ENCODE measurements around the gene MYO6.
"Not testable (repeated sequence)": the region's sequence is repeated elsewhere in the genome, so short reads cannot be mapped to it uniquely, and the experiment has no call there.

The MYO6 gene

DNA sequence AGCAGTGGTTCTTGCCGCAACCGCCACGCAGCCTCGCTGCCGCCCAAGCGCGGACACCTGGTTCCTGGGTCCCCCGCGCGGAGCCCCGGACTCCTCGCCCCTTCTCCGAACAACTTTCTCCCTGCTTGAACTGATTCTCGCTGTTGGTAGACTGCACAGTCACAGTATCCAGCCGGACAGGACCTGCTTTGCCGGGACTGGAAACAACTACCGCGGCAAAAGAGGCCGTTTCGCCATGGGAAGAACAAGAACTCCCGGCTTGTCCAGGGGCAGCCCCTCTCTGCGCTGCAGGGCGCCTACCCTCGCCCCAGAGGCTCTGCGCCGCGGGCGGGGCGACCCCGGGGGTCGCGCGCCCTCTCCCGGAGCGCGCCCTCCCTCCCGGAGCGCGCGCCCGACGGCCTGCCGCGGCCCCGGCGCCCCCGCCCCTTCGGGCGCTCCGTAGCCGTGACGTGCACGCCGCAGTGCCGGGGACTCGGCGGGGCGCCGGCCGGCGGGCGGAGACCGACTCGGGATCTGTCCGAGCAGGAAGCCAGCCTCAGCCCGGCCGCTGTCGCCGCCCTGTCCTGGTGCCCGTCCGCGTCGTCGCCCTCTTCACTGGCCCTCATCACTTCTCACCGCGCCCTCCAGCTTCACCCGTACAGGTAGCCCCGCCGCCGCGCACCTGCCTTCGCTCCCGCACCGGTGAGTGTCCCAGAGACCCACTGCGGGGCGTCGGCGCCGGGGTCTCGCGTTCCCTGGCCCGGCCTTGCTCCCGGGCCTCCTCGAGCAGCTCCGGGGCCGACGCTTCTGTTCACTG is at the start of gene MYO6:
Gene MYO6, plus strand, starts transcription at position 497 of the 796 bp plus-strand sequence. CDS start 68,309 bp downstream, outside the sequence.
- peak; percentile 15 for DNase-seq (ENCODE audit: low spot score)

DNA sequence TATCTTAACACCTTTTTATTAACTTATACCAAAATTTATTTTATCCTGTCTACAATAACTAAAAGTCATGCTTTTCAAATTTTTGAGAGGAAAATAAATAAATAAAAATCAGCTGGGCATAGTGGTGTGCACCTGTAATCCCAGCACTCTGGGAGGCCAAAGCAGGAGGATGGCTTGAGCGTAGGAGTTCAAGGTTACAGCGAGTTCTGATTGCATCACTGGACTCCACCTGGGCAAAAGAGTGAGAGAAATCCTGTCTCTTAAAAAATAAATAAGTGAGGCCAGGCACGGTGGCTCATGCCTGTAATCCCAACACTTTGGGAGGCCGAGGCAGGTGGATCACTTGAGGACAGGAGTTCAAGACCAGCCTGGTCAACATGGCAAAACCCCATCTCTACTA is 40.7 kb upstream of the MYO6 start:
- DNase-seq (ENCODE audit: low spot score): not testable (repeated sequence)

DNA sequence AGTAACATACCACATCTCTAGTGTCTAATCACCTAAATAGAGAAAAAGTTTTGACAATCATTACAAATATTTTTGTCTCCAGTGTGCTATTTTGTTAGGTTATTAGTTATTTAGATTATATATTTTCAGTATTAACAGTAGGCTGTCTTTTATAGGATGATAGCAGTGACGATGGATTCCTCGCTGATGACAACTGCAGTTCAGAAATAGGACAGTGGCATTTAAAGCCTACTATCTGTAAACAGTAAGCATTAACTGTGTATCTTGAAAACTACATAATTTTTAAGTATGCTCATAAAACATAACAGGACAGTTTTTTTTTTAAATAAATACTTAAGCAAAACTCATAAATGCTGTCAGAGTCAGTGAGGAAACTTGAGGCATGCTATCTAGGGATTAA is 37.9 kb upstream of the MYO6 start:
- no peak for DNase-seq (ENCODE audit: low spot score)

DNA sequence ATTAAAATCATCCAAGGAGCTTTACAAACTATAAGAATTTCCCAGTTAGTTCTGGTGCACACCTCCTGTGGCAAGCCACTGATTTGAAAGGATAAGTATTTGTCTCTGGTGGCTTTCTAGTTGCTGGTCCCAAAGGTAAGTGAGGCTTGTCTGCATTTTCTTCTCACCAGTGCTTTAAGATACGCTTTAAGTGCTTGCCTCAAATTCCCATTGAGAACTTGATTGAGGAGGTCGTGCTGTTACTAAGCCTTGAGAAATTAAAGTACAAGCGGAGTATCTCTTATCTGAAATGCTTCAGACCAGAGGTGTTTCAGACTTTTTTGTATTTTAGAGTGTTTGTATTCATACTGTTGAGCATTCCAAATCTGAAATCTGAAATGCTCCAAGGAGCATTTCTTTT is 29.9 kb upstream of the MYO6 start:
- DNase-seq (ENCODE audit: low spot score): no peak

DNA sequence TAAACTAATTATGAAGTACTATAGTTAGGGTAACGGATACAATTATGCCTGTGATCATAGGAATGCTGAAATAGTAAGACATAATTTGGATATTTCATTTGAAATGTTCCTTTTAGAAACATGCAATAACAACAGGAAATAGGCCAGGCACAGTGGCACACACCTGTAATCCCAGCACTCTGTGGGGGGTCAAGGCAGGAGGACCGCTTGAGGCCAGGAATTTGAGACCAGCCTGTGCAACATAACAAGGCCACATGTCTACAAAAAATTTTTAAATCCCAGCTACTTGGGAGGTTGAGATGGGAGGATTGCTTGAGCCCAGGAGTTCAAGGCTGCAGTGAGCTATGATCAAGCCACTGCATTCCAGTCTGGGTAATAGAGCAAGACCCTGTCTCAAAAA is 25.7 kb upstream of the MYO6 start:
- DNase-seq (ENCODE audit: low spot score): no peak

DNA sequence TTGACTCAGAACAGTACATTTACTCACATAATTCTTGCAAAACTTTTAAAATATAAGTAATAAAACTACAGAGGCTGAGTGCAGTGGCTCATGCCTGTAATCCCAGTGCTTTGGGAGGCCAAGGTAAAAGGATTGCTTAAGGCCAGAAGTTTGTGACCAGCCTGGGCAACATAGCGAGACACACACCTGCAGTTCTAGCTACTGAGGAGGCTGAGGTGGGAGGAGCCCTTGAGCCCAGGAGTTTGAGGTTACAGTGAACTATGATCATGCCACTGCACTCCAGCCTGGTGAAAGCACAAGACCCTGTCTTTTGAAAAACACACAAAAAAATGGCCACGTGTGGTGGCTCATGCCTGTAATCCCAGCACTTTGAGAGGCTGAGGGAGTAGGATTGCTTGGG is 21.8 kb upstream of the MYO6 start:
- DNase-seq (ENCODE audit: low spot score): no peak

DNA sequence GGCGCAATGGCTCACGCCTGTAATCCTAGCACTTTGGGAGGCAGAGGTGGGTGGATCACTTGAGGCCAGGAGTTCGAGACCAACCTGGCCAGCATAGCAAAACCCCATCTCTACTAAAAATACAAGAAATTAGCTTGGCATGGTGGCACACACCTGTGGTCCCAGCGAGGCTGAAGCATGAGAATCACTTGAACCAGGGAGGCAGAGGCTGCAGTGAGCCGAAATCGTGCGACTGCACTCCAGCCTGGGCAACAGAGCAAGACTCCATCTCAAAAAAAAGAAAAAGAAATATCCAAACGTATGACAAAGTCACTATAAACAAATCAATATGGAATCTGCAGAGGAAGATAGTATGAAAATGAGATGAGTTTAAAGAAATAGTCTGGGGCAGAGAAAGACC is 18.0 kb upstream of the MYO6 start:
- DNase-seq (ENCODE audit: low spot score): not testable (repeated sequence)

DNA sequence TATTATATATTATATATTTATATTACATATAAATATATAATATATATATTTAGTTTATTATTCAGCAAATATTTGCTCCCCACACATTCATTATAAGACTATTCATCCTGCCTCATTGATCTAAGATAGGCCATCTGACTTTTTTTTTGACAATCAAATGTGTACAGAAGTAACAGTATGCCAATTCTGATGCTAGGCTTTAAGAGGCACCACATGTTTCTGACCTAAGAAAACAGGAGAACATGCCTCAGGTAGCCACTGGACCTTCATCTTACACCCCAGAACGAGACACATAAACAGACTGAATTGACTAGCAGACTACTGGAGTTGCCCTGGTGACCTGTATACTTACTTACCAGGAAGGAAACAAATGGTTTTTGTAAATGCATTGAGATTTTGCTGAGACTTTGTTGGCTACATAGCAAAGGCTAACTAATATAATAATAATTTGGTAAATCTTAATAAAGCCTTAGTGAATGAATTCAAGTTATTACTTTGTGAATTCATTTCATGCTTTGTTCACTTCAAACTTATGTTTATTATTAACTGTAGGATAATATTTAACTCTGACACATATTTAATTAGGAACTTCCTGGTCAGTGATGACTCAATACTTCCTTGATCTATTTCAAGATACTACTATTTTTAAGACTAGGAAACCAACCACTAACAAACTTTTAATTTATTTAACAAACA is 13.4 kb upstream of the MYO6 start:
- DNase-seq (ENCODE audit: low spot score): no peak

DNA sequence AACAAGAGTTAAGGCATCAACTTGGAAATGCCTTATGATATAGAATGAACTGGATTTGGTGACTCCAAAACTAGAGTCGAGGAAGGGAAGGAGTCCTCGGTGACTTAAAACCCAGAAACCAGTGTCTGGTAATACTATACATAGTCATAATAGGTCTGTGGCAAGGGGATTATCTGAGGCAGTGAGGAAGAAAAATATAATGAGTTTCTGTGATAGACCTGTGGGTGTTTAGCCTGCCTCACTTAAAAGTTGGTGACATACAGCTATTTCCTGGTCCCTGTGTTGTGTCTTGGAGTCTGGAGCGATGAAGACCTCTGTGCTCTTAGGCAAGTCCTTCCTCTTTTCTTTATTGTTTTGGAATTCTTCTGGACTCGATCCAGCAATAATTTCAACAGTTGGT is 5.1 kb upstream of the MYO6 start:
- DNase-seq (ENCODE audit: low spot score): no peak

DNA sequence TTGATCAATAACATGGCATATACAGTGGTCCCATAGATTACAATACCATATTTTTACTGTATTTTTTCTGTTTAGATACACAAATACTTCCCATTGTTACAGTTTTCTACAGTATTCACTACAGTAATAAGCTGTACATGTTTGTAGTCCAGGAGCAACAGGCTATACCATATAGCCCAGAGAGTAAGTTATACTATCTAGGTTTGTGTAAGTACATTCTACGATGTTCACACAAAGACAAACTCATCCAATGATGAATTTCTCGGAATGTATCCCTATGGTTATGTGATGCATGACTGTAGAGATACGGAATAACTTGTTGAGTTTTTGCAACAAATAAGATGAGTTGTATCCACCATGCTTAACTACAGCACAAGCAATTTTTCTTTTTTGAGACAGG is 3.6 kb upstream of the MYO6 start:
- no peak for DNase-seq (ENCODE audit: low spot score)

DNA sequence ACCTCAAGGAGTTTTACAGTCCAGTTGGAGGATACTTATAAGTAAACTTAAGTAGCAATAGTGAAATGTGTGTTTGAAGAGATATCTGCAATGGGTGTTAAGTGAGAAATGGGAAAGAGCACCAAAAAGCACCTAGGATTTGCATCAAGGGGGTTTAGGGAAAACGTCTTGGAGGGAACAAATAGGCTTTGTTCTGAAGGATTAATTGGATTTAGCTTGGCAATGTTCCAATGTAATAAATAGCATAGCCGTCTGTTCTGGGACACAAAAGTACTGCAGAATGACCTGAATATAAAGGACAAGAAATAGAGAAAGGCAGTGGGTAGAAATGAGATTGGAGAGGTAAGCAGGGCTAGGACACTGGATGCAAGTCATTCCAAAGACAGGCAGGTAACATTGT is 2.8 kb upstream of the MYO6 start:
- no peak for DNase-seq (ENCODE audit: low spot score)

DNA sequence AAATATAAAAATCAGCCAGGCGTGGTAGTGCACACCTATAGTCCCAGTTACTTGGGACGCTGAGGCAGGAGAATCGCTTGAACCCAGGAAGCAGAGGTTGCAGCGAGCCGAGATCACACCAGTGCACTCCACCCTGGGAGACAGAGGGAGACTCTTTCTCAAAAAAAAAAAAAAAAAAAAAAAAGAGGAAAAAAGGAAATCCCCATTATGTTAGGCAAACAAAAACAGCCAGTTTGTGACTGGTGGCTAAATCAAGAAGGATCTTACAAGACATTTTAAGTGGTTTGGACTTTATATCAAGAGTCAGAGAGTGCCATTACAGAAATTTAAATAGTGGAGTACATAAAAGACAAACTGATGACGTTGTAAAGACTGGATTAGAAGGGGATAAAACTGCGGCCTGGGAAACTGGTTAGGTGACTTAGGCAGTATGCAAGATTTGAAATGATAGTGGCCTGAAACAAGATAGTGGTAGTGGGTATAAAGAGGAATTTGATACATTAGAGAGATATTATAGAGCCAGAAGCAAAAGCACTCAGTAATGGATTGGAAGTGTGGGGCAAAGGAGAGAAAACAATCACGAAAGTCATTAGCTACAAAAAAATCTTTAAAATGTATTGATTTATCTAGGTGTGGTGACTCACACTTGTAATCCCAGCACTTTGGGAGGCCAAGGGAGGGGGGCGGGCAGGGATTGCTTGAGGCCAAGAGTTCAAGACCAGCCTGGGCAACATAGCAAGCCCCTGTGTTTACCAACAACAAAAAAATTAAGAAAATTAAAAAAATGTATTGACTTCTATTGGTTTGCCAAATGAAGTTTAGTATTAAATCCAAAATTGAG is 1.7 kb upstream of the MYO6 start:
- no peak for DNase-seq (ENCODE audit: low spot score)

DNA sequence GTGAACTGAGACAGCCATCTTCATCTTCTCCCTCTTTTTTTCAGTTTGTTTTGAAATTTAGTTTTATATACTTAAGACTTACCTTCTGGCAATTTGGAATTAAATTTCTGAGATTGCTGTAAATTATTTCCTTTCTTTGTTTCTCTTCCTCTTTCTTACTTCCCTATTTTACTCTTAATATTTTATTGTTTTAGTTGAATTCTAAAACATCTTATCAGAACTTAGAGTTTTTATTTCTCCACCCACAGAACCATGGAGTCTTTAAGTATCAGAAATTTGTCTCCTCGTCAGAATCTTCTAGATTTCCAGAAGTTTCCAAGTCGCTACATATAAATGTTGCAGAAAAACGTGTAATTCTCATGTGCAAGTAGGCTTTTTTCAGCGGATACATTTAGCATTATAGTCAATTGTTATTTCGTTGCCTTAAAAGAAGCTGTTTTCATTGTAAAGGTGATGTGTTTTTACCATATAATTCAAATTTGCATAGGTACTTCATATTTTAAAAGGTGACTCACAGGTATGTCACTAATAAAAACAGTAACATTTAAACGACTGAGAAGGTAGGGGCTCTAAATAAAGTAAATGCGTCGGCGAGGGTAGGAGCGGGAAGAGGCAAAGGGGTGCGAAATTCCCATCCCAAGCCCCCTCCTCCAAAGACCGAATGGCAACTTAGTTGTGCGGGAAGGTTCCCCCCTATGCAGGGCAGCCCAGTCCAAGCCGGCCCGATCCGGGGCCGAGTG is 866 bp upstream of the MYO6 start:
- no peak for DNase-seq (ENCODE audit: low spot score)

DNA sequence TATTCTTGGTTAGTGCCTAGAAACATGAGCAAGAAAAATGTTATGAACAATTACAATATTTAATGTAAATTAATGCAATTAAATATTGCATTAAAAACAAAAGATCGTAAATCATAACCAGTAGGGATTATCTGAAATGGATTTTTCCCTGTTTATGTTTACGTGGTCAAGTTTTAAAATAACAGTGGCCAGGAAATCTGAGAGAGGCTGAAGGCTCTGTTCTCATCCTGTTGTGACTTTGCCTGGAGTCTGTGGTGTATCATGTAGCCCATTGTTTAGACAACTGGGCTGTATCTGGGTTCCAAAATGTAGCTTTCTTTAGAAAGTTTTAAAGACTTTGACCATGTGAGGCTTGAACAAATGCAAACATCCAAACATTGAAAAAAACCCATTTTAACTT is 2.4 kb downstream of the MYO6 start:
- DNase-seq (ENCODE audit: low spot score): no peak

DNA sequence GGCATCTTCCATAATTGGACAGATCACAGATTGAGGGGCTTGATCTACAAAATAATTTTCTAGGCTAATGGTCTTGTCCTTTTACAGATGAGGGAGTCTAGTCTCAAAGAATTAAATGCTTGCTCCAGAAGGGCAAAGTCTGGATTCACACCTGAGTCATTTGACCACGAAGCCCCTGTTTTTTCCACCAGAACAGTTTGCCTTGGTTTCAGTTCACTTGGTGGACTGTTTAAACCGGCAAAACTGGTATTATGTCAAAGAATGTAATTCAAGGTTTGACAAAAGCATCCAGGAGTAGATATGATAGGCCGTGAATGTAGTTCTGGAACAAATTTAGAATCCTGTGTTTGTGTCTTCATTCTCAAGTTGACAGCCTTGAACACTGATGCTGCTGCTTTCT is 3.3 kb downstream of the MYO6 start:
- DNase-seq (ENCODE audit: low spot score): no peak

DNA sequence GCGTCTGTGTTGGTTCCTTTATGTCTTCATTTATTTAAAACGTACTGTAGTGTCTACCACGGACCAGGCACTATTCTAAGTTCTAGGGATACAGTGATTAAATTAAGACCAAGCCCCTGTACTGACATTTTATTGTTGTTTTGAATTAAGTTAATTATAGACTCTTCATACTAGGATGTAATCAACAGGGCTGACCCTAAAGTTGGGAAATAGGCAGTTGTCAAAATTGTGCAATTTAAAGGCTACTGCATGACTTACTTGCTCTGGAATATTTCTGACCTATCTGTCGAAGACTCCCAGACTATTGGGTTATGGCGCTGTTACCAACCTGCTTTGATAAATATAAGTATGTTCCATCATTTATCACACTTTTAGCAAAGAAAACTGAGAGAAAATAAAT is 6.7 kb downstream of the MYO6 start:
- no peak for DNase-seq (ENCODE audit: low spot score)

DNA sequence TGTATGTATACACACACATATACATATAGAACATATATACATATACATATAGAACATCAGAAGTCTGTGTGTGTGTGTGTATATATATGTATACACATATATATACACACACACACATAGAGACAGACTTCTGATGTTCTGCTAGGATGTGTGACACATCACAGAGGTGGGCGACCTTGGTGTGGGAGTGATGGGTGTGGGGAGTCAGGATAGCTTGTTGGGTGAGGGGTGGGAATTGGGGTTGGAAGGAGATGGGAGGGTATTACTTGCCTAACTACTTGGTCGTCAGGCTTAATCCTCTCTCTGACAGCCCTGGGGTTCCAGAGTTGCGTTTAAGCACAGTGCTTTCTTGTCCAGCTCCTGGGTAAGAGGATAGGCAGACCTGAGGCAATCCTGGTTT is 8.3 kb downstream of the MYO6 start:
- DNase-seq (ENCODE audit: low spot score): no peak

DNA sequence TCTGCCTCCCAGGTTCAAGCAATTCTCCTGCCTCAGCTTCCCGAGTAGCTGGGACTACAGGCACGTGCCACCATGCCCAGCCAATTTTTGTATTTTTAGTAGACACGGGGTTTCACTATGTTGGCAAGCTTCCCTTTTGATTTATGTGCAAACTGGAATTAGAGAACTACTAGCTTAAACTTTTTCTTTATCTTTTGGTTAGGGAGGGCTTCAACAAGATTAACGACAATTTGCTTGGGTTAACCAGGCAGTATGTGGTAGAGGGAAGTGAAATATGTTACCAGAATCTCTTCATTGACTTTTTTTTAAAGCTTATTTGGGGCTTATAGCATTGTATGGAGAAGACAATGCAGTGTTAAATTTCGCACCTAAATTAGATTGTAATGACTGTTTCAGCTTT is 9.0 kb downstream of the MYO6 start:
- DNase-seq (ENCODE audit: low spot score): no peak

DNA sequence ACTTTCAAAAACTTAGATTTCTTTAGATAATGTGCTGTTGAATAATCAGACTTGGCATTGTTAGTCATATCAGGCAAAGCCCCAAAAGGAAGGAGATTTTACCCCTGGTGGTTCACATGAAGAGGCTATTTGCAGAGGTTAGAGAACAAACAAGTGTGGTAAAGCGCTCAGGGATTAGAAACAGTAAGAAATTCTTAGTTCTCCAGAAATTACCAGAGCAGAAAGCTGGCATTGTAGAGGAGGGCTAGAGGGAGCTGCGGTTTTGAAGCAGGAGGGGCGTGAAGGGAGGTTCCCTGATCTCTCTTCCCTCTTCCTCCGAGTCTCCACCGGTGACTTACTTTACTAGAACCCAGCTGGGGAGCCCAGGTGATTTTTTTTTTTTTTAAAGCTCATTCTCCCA is 10.2 kb downstream of the MYO6 start:
- no peak for DNase-seq (ENCODE audit: low spot score)

DNA sequence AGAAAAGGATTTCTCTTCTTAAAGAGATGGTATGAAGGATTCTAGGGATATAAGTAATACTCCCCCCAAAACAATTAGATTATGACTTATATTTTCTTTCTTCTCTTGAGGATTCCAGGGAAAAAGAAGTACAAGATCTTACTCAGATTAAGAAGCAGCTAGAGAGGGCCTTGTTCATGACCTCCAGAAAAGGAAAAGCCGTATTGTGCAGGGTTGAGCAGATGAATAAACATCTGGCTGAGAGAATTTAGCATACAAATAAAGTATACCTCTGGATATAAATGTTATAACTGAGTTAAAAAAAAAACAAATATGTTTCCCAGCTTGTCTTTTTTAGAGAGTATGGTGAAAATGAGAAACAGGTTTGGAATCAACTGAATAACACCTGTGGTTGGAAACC is 11.3 kb downstream of the MYO6 start:
- DNase-seq (ENCODE audit: low spot score): no peak

DNA sequence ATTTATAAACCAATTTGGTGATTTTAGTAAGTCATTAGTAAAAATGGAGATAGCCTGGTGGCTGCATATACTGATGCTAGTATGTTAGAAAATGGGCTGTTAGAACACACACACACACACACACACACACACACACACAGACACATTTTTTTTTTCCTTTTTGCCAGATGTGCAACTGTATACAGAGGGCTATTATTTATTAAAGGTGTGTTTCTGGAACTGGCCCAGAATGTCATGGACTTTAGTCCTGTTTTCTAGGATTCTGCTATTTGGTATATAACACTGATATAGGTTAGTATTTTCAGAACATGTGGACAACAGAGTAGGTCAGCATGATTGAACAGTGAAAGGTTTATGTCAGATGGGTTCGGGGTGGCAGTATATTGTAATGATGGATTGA is 12.4 kb downstream of the MYO6 start:
- no peak for DNase-seq (ENCODE audit: low spot score)

DNA sequence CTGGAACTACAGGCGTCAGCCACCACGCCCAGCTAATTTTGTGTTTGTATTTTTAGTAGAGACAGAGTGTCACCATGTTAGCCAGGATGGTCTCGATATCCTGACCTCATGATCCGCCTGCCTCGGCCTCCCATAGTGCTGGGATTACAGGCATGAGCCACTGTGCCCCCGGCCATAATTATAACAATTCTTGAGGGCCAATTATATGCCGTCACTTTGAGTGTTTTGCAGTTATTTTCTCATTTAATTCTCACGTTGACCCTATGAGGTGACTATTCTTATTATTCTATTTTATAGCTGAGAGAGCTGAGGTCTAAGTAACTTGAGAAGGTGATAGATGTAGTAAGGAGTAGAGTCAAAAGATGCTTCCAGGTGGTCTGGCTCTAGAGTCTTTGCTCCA is 13.0 kb downstream of the MYO6 start:
- no peak for DNase-seq (ENCODE audit: low spot score)

All from activated CD4-positive, alpha-beta T cell treated with anti-CD3 and anti-CD28 coated beads, Interleukin-2, Interleukin-4, amounts not matched to agents 100 ng/mL and 50 ng/mL, durations not matched to agents 16 hours and 8 hours (primary cell).